ENCODE results near the gene PHKG2.

PHKG2 gene

DNA sequence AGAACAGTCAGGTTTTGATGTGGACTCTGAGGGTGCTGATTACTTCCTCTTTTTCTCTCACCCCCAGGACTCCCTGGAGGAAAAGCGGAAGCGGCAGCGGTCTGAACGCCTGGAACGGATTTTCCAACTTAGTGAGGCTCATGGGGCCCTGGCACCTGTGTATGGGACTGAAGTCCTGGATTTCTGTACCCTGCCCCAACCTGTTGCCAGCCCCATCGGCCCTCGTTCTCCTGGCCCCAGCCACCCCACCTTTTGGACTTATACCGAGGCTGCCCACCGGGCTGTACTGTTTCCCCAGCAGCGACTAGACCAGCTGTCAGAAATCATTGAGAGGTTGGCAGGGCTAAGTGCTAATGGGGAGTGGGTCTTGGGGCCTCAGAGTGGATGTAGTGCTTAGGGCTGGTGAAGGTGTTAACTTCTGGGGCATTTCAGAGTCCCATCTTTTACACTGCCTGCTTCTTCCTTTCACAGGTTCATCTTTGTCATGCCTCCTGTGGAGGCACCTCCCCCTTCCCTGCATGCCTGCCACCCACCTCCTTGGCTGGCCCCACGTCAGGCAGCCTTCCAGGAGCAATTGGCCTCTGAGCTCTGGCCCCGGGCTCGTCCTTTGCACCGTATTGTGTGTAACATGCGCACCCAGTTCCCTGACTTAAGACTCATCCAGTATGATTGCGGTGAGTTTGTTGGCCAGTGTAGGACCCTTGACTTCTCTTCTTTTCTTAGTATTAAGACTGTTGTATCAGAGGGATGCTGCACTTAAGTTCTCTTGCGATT lies 19.1 kb upstream of the PHKG2 start:
- TF ChIP-seq, protein P1, sequence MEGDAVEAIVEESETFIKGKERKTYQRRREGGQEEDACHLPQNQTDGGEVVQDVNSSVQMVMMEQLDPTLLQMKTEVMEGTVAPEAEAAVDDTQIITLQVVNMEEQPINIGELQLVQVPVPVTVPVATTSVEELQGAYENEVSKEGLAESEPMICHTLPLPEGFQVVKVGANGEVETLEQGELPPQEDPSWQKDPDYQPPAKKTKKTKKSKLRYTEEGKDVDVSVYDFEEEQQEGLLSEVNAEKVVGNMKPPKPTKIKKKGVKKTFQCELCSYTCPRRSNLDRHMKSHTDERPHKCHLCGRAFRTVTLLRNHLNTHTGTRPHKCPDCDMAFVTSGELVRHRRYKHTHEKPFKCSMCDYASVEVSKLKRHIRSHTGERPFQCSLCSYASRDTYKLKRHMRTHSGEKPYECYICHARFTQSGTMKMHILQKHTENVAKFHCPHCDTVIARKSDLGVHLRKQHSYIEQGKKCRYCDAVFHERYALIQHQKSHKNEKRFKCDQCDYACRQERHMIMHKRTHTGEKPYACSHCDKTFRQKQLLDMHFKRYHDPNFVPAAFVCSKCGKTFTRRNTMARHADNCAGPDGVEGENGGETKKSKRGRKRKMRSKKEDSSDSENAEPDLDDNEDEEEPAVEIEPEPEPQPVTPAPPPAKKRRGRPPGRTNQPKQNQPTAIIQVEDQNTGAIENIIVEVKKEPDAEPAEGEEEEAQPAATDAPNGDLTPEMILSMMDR (IDR thresholded peaks at IDR 0.05; ENCODE audit: low read depth, low read length, missing control alignments), result no peak
- H3K4me3 ChIP-seq (ENCODE audit: low read depth, low read length), result no peak overlapping the region
- DNase-seq (ENCODE audit: low read depth), result no peak

DNA sequence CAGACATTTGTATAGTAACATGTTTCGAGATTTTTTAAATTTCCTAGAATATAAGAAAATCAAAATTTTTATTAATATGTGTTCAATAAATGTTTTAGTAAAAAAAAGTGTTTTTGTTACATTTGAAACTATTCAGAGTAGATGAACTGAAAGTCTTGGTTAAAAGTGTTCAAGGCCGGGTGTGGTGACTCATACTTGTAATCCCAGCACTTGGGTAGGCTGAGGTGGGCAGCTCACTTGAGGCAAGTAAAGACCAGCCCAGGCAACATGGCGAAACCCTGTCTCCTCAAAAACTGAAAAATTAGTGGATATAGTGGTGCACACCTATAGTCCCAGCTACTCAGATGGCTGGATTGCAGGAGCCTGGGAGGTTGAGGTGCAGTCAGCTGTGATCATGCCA lies 16.8 kb upstream of the PHKG2 start:
- TF ChIP-seq, protein P1 (IDR thresholded peaks at IDR 0.05; ENCODE audit: low read depth, low read length, missing control alignments), result no peak
- DNase-seq (ENCODE audit: low read depth), result no peak
- no peak overlapping the region for H3K4me3 ChIP-seq (ENCODE audit: low read depth, low read length)

DNA sequence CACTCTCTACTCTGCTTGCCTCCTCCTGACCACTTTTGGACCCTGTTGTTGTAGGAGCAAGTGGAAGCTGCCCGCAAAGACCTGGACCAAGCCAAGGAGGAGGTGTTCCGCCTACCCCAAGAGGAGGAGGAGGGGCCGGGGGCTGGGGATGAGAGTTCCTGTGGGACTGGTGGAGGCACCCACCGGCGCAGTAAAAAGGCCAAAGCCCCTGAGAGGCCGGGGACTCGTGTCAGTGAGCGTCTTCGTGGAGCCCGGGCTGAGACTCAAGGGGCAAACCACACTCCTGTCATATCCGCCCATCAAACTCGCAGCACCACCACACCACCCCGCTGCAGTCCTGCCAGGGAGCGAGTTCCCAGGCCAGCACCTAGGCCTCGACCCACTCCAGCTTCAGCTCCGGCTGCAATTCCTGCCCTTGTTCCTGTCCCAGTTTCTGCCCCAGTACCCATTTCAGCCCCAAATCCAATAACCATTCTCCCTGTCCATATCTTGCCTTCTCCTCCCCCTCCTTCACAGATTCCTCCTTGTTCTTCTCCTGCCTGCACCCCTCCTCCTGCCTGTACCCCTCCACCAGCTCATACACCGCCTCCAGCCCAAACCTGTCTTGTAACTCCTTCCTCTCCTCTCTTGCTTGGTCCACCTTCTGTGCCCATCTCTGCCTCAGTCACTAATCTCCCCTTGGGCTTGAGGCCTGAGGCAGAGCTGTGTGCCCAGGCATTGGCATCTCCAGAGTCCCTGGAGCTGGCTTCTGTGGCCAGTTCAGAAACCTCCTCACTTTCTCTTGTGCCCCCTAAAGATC lies 11.0 kb upstream of the PHKG2 start:
- TF ChIP-seq, protein P1 (IDR thresholded peaks at IDR 0.05; ENCODE audit: low read depth, low read length, missing control alignments), result no peak
- DNase-seq (ENCODE audit: low read depth), result no peak
- no peak overlapping the region for H3K4me3 ChIP-seq (ENCODE audit: low read depth, low read length)

DNA sequence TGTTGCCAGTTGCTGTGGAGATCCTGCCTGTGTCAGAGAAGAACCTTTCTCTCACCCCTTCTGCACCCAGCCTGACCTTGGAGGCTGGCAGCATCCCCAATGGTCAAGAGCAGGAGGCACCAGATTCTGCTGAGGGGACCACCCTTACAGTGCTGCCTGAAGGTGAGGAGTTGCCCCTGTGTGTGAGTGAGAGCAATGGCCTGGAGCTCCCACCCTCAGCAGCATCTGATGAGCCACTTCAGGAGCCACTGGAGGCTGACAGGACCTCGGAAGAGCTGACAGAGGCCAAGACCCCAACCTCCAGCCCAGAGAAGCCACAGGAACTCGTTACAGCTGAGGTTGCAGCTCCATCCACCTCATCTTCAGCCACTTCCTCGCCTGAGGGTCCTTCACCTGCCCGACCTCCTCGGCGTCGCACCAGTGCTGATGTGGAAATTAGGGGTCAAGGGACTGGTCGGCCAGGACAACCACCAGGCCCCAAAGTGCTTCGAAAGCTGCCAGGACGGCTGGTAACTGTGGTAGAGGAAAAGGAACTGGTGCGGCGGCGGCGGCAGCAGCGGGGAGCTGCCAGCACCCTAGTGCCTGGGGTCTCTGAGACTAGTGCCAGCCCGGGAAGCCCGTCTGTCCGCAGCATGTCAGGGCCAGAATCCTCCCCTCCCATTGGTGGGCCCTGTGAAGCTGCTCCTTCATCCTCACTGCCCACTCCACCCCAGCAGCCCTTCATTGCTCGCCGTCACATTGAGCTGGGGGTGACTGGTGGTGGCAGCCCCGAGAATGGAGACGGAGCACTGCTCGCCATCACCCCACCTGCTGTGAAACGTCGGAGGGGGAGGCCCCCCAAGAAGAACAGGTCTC lies 10.2 kb upstream of the PHKG2 start:
- TF ChIP-seq, protein P1 (IDR thresholded peaks at IDR 0.05; ENCODE audit: low read depth, low read length, missing control alignments), result no peak
- no peak overlapping the region for H3K4me3 ChIP-seq (ENCODE audit: low read depth, low read length)
- no peak for DNase-seq (ENCODE audit: low read depth)

DNA sequence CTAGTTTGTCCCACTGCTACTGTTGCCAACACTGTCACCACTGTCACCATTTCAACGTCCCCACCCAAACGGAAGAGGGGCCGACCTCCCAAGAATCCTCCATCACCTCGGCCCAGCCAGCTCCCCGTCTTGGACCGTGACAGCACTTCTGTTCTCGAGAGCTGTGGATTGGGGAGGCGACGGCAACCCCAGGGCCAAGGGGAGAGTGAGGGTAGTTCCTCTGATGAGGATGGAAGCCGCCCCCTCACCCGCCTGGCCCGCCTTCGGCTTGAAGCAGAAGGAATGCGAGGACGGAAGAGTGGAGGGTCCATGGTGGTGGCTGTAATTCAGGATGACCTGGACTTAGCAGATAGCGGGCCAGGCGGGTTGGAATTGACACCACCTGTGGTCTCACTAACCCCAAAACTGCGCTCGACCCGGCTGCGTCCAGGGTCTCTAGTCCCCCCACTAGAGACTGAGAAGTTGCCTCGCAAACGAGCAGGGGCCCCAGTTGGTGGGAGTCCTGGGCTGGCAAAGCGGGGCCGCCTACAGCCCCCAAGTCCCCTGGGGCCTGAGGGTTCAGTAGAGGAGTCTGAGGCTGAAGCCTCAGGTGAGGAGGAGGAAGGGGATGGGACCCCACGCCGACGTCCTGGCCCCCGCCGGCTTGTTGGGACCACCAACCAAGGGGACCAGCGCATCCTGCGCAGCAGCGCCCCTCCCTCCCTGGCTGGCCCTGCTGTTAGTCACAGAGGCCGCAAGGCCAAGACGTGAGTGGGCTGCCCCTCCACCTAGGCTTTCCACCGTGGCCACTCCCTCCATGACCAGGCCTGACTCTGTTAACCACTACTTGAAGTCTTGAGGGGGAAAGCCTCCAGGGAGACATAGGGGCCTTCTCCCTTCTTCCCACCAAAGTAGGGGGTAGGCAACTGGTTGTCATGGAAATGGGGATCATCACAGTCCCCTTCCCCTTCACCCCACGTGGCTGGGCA lies 9.0 kb upstream of the PHKG2 start:
- DNase-seq (ENCODE audit: low read depth), result no peak
- no peak overlapping the region for H3K4me3 ChIP-seq (ENCODE audit: low read depth, low read length)
- TF ChIP-seq, protein P1 (IDR thresholded peaks at IDR 0.05; ENCODE audit: low read depth, low read length, missing control alignments), result no peak
